WTC11 (cell line): Measurements from ENCODE around the gene PROCA1. TPM values are rescaled to one million over a fixed set of nuclear protein-coding genes. Genes with fewer than 3 reads are reported as not detected.

Experiments used
- AR ChIP-seq: fragments of 250-450 bp; sonication (Bioruptor Pico); IDR thresholded peaks from 2 replicates; pipeline ENCODE4 v1.9.0; 2021; ENCODE audit warnings: mild to moderate bottlenecking
- ATF1 ChIP-seq: sonication (generic); formaldehyde crosslinking; IDR thresholded peaks from 2 replicates; pipeline ENCODE4 v1.8.1; 2023; ENCODE audit warnings: mild to moderate bottlenecking, moderate library complexity, missing genetic modification reagents
- CDX4 ChIP-seq: fragments of 250-450 bp; sonication (Bioruptor Pico); IDR thresholded peaks from 2 replicates; pipeline ENCODE4 v1.9.0; 2021; ENCODE audit warnings: moderate library complexity, mild to moderate bottlenecking, inconsistent platforms, borderline replicate concordance
- ELF4 ChIP-seq: sonication (generic); formaldehyde crosslinking; IDR thresholded peaks from 2 replicates; pipeline ENCODE4 v1.8.1; 2022; ENCODE audit warnings: low read depth, mild to moderate bottlenecking, moderate library complexity, missing genetic modification reagents
- FOXK1 ChIP-seq: sonication (generic); formaldehyde crosslinking; IDR thresholded peaks from 2 replicates; pipeline ENCODE4 v1.8.0; 2022; ENCODE audit warnings: mild to moderate bottlenecking, moderate library complexity, missing genetic modification reagents
- FOXP1 ChIP-seq: sonication (generic); formaldehyde crosslinking; IDR thresholded peaks from 2 replicates; pipeline ENCODE4 v1.8.0; 2022; ENCODE audit warnings: missing genetic modification reagents, mild to moderate bottlenecking, moderate library complexity, borderline replicate concordance
- GRHL2 ChIP-seq: fragments of 250-450 bp; sonication (Bioruptor Pico); IDR thresholded peaks from 2 replicates; pipeline ENCODE4 v1.8.0; 2022; ENCODE audit warnings: mild to moderate bottlenecking, moderate library complexity; ENCODE audit not compliant: insufficient replicate concordance, severe bottlenecking
- HMGA2 ChIP-seq: fragments of 250-450 bp; sonication (Bioruptor Pico); IDR thresholded peaks from 2 replicates; pipeline ENCODE4 v1.4.0; 2021; ENCODE audit warnings: mild to moderate bottlenecking, moderate library complexity
- IRF2 ChIP-seq: sonication (generic); formaldehyde crosslinking; IDR thresholded peaks from 2 replicates; pipeline ENCODE4 v1.8.0; 2022; ENCODE audit warnings: low read depth, missing genetic modification reagents, borderline replicate concordance
- JAZF1 ChIP-seq: fragments of 250-450 bp; sonication (Bioruptor Pico); IDR thresholded peaks from 2 replicates; pipeline ENCODE4 v1.9.0; 2021; ENCODE audit warnings: moderate library complexity, mild to moderate bottlenecking, inconsistent platforms
- JUN ChIP-seq: sonication (generic); formaldehyde crosslinking; IDR thresholded peaks from 2 replicates; pipeline ENCODE4 v1.8.0; 2023; ENCODE audit warnings: mild to moderate bottlenecking, missing genetic modification reagents
- MLX ChIP-seq: sonication (generic); formaldehyde crosslinking; IDR thresholded peaks from 2 replicates; pipeline ENCODE4 v1.8.1; 2023; ENCODE audit warnings: mild to moderate bottlenecking, missing genetic modification reagents, moderate library complexity
- MYBL2 ChIP-seq: sonication (generic); formaldehyde crosslinking; IDR thresholded peaks from 2 replicates; pipeline ENCODE4 v1.8.1; 2023; ENCODE audit warnings: mild to moderate bottlenecking, moderate library complexity, missing genetic modification reagents
- NFATC4 ChIP-seq: fragments of 250-450 bp; sonication (Bioruptor Pico); IDR thresholded peaks from 2 replicates; pipeline ENCODE4 v1.9.0; 2021; ENCODE audit warnings: mild to moderate bottlenecking
- NFE2L1 ChIP-seq: sonication (generic); formaldehyde crosslinking; IDR thresholded peaks from 2 replicates; pipeline ENCODE4 v1.8.1; 2023; ENCODE audit warnings: missing genetic modification reagents
- NFYB ChIP-seq: sonication (generic); formaldehyde crosslinking; conservative IDR thresholded peaks from 2 replicates; pipeline ENCODE4 v1.8.0; 2022; ENCODE audit warnings: low read depth, missing genetic modification reagents
- PRDM15 ChIP-seq: sonication (generic); formaldehyde crosslinking; IDR thresholded peaks from 2 replicates; pipeline ENCODE4 v1.8.0; 2022; ENCODE audit warnings: missing genetic modification reagents
- PREB ChIP-seq: sonication (generic); formaldehyde crosslinking; IDR thresholded peaks from 2 replicates; pipeline ENCODE4 v1.8.1; 2022; ENCODE audit warnings: mild to moderate bottlenecking, missing genetic modification reagents, moderate library complexity, borderline replicate concordance
- RELA ChIP-seq: sonication (generic); formaldehyde crosslinking; IDR thresholded peaks from 2 replicates; pipeline ENCODE4 v1.8.1; 2022; ENCODE audit warnings: missing genetic modification reagents, mild to moderate bottlenecking, borderline replicate concordance
- SMAD3 ChIP-seq: sonication (generic); formaldehyde crosslinking; IDR thresholded peaks from 2 replicates; pipeline ENCODE4 v1.8.0; 2022; ENCODE audit warnings: missing genetic modification reagents, mild to moderate bottlenecking, borderline replicate concordance
- SMAD4 ChIP-seq: sonication (generic); formaldehyde crosslinking; IDR thresholded peaks from 2 replicates; pipeline ENCODE4 v1.8.0; 2022; ENCODE audit warnings: mild to moderate bottlenecking, missing genetic modification reagents
- SP1 ChIP-seq: sonication (generic); formaldehyde crosslinking; conservative IDR thresholded peaks from 2 replicates; pipeline ENCODE4 v1.8.1; 2022; ENCODE audit warnings: missing genetic modification reagents
- ZBTB43 ChIP-seq: sonication (generic); formaldehyde crosslinking; IDR thresholded peaks from 2 replicates; pipeline ENCODE4 v1.8.1; 2023; ENCODE audit warnings: mild to moderate bottlenecking, missing genetic modification reagents
- ZMAT4 ChIP-seq: fragments of 250-450 bp; sonication (Bioruptor Pico); IDR thresholded peaks from 2 replicates; pipeline ENCODE4 v1.9.0; 2021; ENCODE audit warnings: mild to moderate bottlenecking
- ZNF138 ChIP-seq: sonication (generic); formaldehyde crosslinking; conservative IDR thresholded peaks from 2 replicates; pipeline ENCODE4 v1.8.1; 2022; ENCODE audit warnings: mild to moderate bottlenecking, moderate library complexity, missing genetic modification reagents
- ZNF263 ChIP-seq: sonication (generic); formaldehyde crosslinking; IDR thresholded peaks from 2 replicates; pipeline ENCODE4 v1.8.1; 2022; ENCODE audit warnings: low read depth, mild to moderate bottlenecking, moderate library complexity, missing genetic modification reagents
- ZNF317 ChIP-seq: sonication (generic); formaldehyde crosslinking; IDR thresholded peaks from 2 replicates; pipeline ENCODE4 v1.8.1; 2023; ENCODE audit warnings: low read depth, mild to moderate bottlenecking, moderate library complexity, missing genetic modification reagents, borderline replicate concordance
- ZNF671 ChIP-seq: fragments of 250-450 bp; sonication (Bioruptor Pico); IDR thresholded peaks from 2 replicates; pipeline ENCODE4 v1.8.0; 2021; ENCODE audit warnings: mild to moderate bottlenecking
- total RNA-seq: library from RNA; stranded (reverse); gene quantifications from 3 replicates; pipeline ENCODE4 v1.2.3, GENCODE V29; 2021

PROCA1 gene
- total RNA-seq, 1 experiment from 2014 or later: 28.4 TPM

- TF ChIP-seq PREB (CRISPR knock-in tag): no peak
- no peak for TF ChIP-seq RELA (CRISPR knock-in tag)
- TF ChIP-seq FOXK1: peak; percentile 26
- TF ChIP-seq MLX (CRISPR knock-in tag): 0 out of 2 replicates have a peak, but pooled peaks have one; percentile 8
- TF ChIP-seq FOXP1: no peak
- peak; percentile 53; the same call in 1 of the 2 replicates for TF ChIP-seq SP1
- no peak for TF ChIP-seq GRHL2 (CRISPR knock-in tag)
- 0 out of 2 replicates have a peak, but pooled peaks have one; percentile 14 for TF ChIP-seq NFE2L1 (CRISPR knock-in tag)
- no peak for TF ChIP-seq JAZF1 (CRISPR knock-in tag)
- no peak for TF ChIP-seq HMGA2 (CRISPR knock-in tag)
- no peak for TF ChIP-seq ZBTB43
- TF ChIP-seq ELF4: no peak
- TF ChIP-seq ZNF138 (CRISPR knock-in tag): no peak
- no peak for TF ChIP-seq ZNF317 (CRISPR knock-in tag)
- no peak for TF ChIP-seq CDX4 (CRISPR knock-in tag)
- no peak for TF ChIP-seq NFATC4
- TF ChIP-seq MYBL2 (CRISPR knock-in tag): no peak
- TF ChIP-seq NFYB (CRISPR knock-in tag): no peak
- no peak for TF ChIP-seq SMAD3
- TF ChIP-seq AR (CRISPR knock-in tag): no peak
- TF ChIP-seq ZNF263 (CRISPR knock-in tag): no peak
- TF ChIP-seq ATF1 (CRISPR knock-in tag): no peak
- TF ChIP-seq JUN (CRISPR knock-in tag): no peak
- TF ChIP-seq IRF2 (CRISPR knock-in tag): no peak
- no peak for TF ChIP-seq ZMAT4
- no peak for TF ChIP-seq PRDM15 (CRISPR knock-in tag)
- no peak for TF ChIP-seq ZNF671 (CRISPR knock-in tag)
- no peak for TF ChIP-seq SMAD4 (CRISPR knock-in tag)
Measured at GRCh38 chr17:28717578-28718332, 6.1 kb upstream of the PROCA1 start, which contains the start of gene RAB34 (continued).
